H9 (cell line): Measurements from ENCODE around the gene ERN1. TPM values are rescaled to one million over a fixed set of nuclear protein-coding genes. Genes with fewer than 3 reads are reported as not detected.

Source experiments
- DNase-seq: peaks from one replicate; pipeline ENCODE4 v3.0.0-alpha.2; 2017
- H2AFZ ChIP-seq: one replicate; pipeline ENCODE4 v1.6.1; 2013; ENCODE audit warnings: mild to moderate bottlenecking, low read length, control low read depth, moderate library complexity
- H2AK5ac ChIP-seq: 2 replicates; pipeline ENCODE4 v1.6.1; 2013; ENCODE audit warnings: low read length, control low read depth, mixed read lengths; ENCODE audit not compliant: insufficient read length
- H2BK120ac ChIP-seq: one replicate; pipeline ENCODE4 v1.6.1; 2013; ENCODE audit warnings: low read depth, mild to moderate bottlenecking, low read length, control low read depth, inconsistent platforms; ENCODE audit not compliant: poor library complexity, severe bottlenecking
- H2BK12ac ChIP-seq: 2 replicates; pipeline ENCODE4 v1.6.1; 2013; ENCODE audit warnings: low read length, control low read depth, mixed read lengths, low read depth; ENCODE audit not compliant: insufficient read length
- H2BK15ac ChIP-seq: 2 replicates; pipeline ENCODE4 v1.6.1; 2013; ENCODE audit warnings: low read depth, low read length, control low read depth
- H2BK20ac ChIP-seq: one replicate; pipeline ENCODE4 v1.6.1; 2013; ENCODE audit warnings: low read depth, mild to moderate bottlenecking, low read length, control low read depth, inconsistent platforms; ENCODE audit not compliant: poor library complexity, severe bottlenecking
- H2BK5ac ChIP-seq: 2 replicates; pipeline ENCODE4 v1.6.1; 2013; ENCODE audit warnings: low read length, control low read depth, mixed read lengths; ENCODE audit not compliant: insufficient read length
- H3K14ac ChIP-seq: 2 replicates; pipeline ENCODE4 v1.6.1; 2013; ENCODE audit warnings: low read length, control low read depth; ENCODE audit not compliant: insufficient read depth
- H3K18ac ChIP-seq: 2 replicates; pipeline ENCODE4 v1.6.1; 2013; ENCODE audit warnings: low read depth, mild to moderate bottlenecking, mixed read lengths, low read length, control low read depth; ENCODE audit not compliant: insufficient read length
- H3K23ac ChIP-seq: 2 replicates; pipeline ENCODE4 v1.6.1; 2013; ENCODE audit warnings: low read length, control low read depth, mixed read lengths, low read depth; ENCODE audit not compliant: insufficient read length
- H3K23me2 ChIP-seq: 2 replicates; pipeline ENCODE4 v1.6.1; 2013; ENCODE audit warnings: low read depth, mild to moderate bottlenecking, mixed read lengths, low read length, control low read depth; ENCODE audit not compliant: insufficient read length, poor library complexity, severe bottlenecking
- H3K27ac ChIP-seq: 2 replicates; pipeline ENCODE4 v1.5.1; 2013; ENCODE audit warnings: low read length, control low read depth, mixed read lengths, low read depth; ENCODE audit not compliant: insufficient read length
- H3K27me3 ChIP-seq: 2 replicates; pipeline ENCODE4 v1.6.1; 2013; ENCODE audit warnings: low read length, control low read depth, inconsistent platforms; ENCODE audit not compliant: insufficient read depth
- H3K4ac ChIP-seq: 2 replicates; pipeline ENCODE4 v1.6.1; 2013; ENCODE audit warnings: low read depth, mild to moderate bottlenecking, control low read depth, inconsistent platforms, low read length, moderate library complexity
- H3K4me1 ChIP-seq: 2 replicates; pipeline ENCODE4 v1.6.1; 2013; ENCODE audit warnings: low read length, control low read depth, inconsistent platforms; ENCODE audit not compliant: insufficient read depth
- H3K4me2 ChIP-seq: 2 replicates; pipeline ENCODE4 v1.6.1; 2013; ENCODE audit warnings: low read length, control low read depth, mixed read lengths; ENCODE audit not compliant: insufficient read length, insufficient read depth
- H3K56ac ChIP-seq: 2 replicates; pipeline ENCODE4 v1.6.1; 2013; ENCODE audit warnings: low read depth, mild to moderate bottlenecking, mixed read lengths, low read length, control low read depth; ENCODE audit not compliant: insufficient read length
- H3K79me1 ChIP-seq: 2 replicates; pipeline ENCODE4 v1.6.1; 2013; ENCODE audit warnings: low read depth, mild to moderate bottlenecking, moderate library complexity, low read length, control low read depth, inconsistent platforms; ENCODE audit not compliant: insufficient read depth, poor library complexity, severe bottlenecking
- H3K79me2 ChIP-seq: 2 replicates; pipeline ENCODE4 v1.6.1; 2013; ENCODE audit warnings: low read length, control low read depth, inconsistent platforms; ENCODE audit not compliant: insufficient read depth
- H3K9ac ChIP-seq: 2 replicates; pipeline ENCODE4 v1.6.1; 2013; ENCODE audit warnings: low read length, control low read depth, mixed read lengths; ENCODE audit not compliant: insufficient read length; ENCODE audit errors: extremely low read depth
- H3K9me3 ChIP-seq: one replicate; pipeline ENCODE4 v1.6.1; 2013; ENCODE audit warnings: low read depth, low read length, inconsistent platforms; ENCODE audit not compliant: control insufficient read depth
- H3T11ph ChIP-seq: one replicate; pipeline ENCODE4 v1.6.1; 2013; ENCODE audit warnings: mild to moderate bottlenecking, low read length, control low read depth, inconsistent platforms
- H4K20me1 ChIP-seq: one replicate; pipeline ENCODE4 v1.6.1; 2013; ENCODE audit not compliant: control insufficient read depth, insufficient read length, insufficient read depth
- H4K5ac ChIP-seq: 2 replicates; pipeline ENCODE4 v1.6.1; 2013; ENCODE audit warnings: low read depth, mild to moderate bottlenecking, mixed read lengths, low read length, control low read depth; ENCODE audit not compliant: insufficient read length
- H4K8ac ChIP-seq: replicated peaks from 2 replicates; pipeline ENCODE4 v1.6.1; 2013; ENCODE audit warnings: low read length, control low read depth, mixed read lengths, low read depth; ENCODE audit not compliant: insufficient read length
- H4K91ac ChIP-seq: 2 replicates; pipeline ENCODE4 v1.6.1; 2013; ENCODE audit warnings: low read depth, mild to moderate bottlenecking, moderate library complexity, mixed read lengths, low read length, control low read depth; ENCODE audit not compliant: insufficient read length
- H3K27ac Mint-ChIP-seq, 3 experiments: 2 replicates in 2 of 3; 3 replicates in 1 of 3; pipeline ENCODE4 v1.8.0; 2020 to 2021; ENCODE audit warnings: mixed read lengths in 3 of 3, mild to moderate bottlenecking in 1 of 3, moderate library complexity in 1 of 3
- H3K27me3 Mint-ChIP-seq: 2 replicates; pipeline ENCODE4 v1.8.0; 2021; ENCODE audit warnings: low read depth, mild to moderate bottlenecking, moderate library complexity, mixed read lengths
- H3K36me3 Mint-ChIP-seq, 3 experiments: 2 replicates in 2 of 3; 3 replicates in 1 of 3; pipeline ENCODE4 v1.8.0; 2020 to 2021; ENCODE audit warnings: low read depth in 3 of 3, mixed read lengths in 3 of 3; ENCODE audit not compliant: insufficient read depth in 1 of 3
- H3K4me1 Mint-ChIP-seq, 2 experiments: 2 replicates each; pipeline ENCODE4 v1.8.0; 2020; ENCODE audit warnings: mixed read lengths in 2 of 2
- H3K4me3 Mint-ChIP-seq, 2 experiments: 2 replicates in 1 of 2; 3 replicates in 1 of 2; pipeline ENCODE4 v1.8.0; 2020 to 2021; ENCODE audit warnings: mild to moderate bottlenecking in 2 of 2, mixed read lengths in 2 of 2, moderate library complexity in 1 of 2
- H3K9me3 Mint-ChIP-seq, 2 experiments: 2 replicates in 1 of 2; 3 replicates in 1 of 2; pipeline ENCODE4 v1.8.0; 2020; ENCODE audit warnings: mild to moderate bottlenecking in 2 of 2, mixed read lengths in 2 of 2, moderate library complexity in 1 of 2
- CTCF ChIP-seq: fragments of 200-600 bp; sonication (generic); conservative IDR thresholded peaks from 3 replicates; pipeline ENCODE4 v1.8.0; 2021; ENCODE audit warnings: antibody characterized with exemption, mild to moderate bottlenecking
- WGBS: extraction: QIAGEN DNeasy Blood & Tissue Kit; methylation state at CpG from one replicate; pipeline ENCODE4 v1.1.7; 2013; ENCODE audit warnings: missing lambda C conversion rate, low lambda C conversion rate, mixed read lengths; ENCODE audit not compliant: insufficient read length; ENCODE audit errors: extremely low coverage; 5-methylcytosine and 5-hydroxymethylcytosine counted together
- total RNA-seq: library from RNA; stranded (reverse); gene quantifications from 2 replicates; pipeline ENCODE4 v1.2.1, GENCODE V29; 2021

The ERN1 gene
- total RNA-seq, 1 experiment from 2014 or later, result 5.0 TPM

- Histone ChIP-seq H4K91ac (no peak overlapping the region), H2BK12ac (no peak overlapping the region), H3K9ac (no peak overlapping the region), H3K56ac (no peak overlapping the region), H3K18ac (no peak overlapping the region), H3K27ac (no peak overlapping the region), H3K27me3 (no peaks in the 10 kb centered on the region; the same call in 1 of the 2 replicates), H2BK20ac (no peak overlapping the region), H2BK15ac (no peak overlapping the region), H3K4ac (no peak overlapping the region), H3K23me2 (peaks cover 3% of the 10 kb centered on the region), H3K79me1 (no peaks in the 10 kb centered on the region), H2BK5ac (no peak overlapping the region), H3K23ac (no peak overlapping the region), H3K79me2 (no peaks in the 10 kb centered on the region), H4K5ac (no peak overlapping the region), H4K20me1 (no peaks in the 10 kb centered on the region), H3T11ph (no peak overlapping the region), H2BK120ac (no peak overlapping the region), H4K8ac (no peak overlapping the region), H3K4me2 (no peak overlapping the region), H3K9me3 (no peaks in the 10 kb centered on the region), H2AFZ (no peak overlapping the region), H3K14ac (no peak overlapping the region), H2AK5ac (no peak overlapping the region), H3K4me1 (no peaks in the 10 kb centered on the region)
- no CpG with 5 or more reads among the region's 5 CpGs for WGBS
- Mint-ChIP-seq H3K4me3 (no peak overlapping the region), H3K27ac (peak overlapping the region in 1 of 3 experiments; percentile 12; a peak in 1 of 7 replicates), H3K36me3 (no peaks in the 10 kb centered on the region), H3K27me3 (peaks cover 10% of the 10 kb centered on the region), H3K9me3 (peaks cover 0 to 2% of the 10 kb centered on the region in 2 experiments; a peak in 1 of 5 replicates), H3K4me1 (peaks cover 3 to 4% of the 10 kb centered on the region in 2 experiments)
- no peak for DNase-seq
- no peak for TF ChIP-seq CTCF
These were observed 113.6 kb downstream of the ERN1 start for GRCh38 chr17:64016231-64016784.
